CD4-positive, alpha-beta T cell treated with Interleukin-17A for 1 hour (primary cell): ENCODE data around the gene RNF187.
"Not testable (repeated sequence)": the region's sequence is repeated elsewhere in the genome, so short reads cannot be mapped to it uniquely, and the experiment has no call there.

Source experiments
- DNase-seq: peaks from one replicate; pipeline ENCODE4 v3.0.0-alpha.2; 2020

Gene RNF187

DNA sequence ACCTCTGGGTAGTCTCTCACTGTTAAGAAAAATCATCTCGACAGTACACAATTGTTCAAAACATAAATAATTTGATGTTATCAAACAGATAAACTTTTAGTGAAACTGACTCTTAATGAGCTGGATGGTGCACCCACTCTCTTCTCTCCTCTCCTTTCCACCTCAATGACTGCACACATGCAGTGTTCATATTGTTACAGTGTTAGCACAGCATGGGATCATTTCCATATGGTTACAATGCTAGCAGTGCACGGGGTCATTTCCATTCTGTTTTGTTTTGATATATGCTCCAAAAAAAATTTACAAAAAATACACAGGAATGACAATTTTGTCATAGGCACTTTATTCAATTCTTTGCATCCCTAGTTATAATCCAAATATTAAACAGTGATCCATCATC lies 26.4 kb upstream of the RNF187 start:
- no peak for DNase-seq

DNA sequence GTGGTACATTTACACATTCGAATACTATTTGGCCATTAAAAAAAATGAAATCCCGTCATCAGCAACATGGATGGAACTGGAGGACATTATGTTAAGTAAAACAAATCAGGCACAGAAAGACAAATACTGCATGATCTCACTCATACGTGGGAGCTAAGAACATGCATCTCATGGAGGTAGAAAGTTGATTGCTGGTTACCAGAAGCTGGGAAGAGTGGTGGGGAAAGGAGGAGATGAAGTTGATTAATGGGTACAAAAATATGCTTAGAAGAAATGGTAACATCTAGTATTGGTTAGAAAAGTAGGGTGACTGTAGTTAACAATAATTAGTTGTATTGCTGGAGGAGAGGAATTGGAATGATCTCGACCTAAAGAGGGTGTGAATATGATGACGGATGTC lies 24.6 kb upstream of the RNF187 start:
- no peak for DNase-seq

DNA sequence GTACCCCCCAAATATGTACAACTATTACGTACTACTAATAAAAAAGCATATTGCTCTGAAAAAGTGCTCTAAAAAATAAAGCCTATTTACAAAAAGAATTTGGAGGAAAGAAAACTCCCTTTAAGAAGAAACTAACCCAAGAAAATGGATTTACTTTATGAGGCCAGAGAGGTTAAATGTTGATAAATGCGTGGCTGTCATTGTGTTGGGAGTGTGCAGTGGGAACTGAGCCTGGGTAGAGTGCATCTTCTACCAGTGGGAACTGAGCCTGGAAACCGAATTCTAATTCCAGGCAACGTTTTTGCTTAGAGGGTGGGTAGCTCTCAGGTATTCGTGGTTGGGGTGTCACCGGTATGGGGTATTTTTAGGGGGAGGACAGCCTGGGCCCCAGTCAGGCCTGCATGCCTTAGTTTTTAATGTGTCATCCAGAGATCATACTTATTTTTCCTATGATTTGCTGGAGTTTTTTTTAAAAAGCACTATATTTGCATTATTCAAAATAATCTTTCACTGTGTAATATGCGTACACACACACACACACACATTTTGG lies 24.1 kb upstream of the RNF187 start:
- DNase-seq: no peak

DNA sequence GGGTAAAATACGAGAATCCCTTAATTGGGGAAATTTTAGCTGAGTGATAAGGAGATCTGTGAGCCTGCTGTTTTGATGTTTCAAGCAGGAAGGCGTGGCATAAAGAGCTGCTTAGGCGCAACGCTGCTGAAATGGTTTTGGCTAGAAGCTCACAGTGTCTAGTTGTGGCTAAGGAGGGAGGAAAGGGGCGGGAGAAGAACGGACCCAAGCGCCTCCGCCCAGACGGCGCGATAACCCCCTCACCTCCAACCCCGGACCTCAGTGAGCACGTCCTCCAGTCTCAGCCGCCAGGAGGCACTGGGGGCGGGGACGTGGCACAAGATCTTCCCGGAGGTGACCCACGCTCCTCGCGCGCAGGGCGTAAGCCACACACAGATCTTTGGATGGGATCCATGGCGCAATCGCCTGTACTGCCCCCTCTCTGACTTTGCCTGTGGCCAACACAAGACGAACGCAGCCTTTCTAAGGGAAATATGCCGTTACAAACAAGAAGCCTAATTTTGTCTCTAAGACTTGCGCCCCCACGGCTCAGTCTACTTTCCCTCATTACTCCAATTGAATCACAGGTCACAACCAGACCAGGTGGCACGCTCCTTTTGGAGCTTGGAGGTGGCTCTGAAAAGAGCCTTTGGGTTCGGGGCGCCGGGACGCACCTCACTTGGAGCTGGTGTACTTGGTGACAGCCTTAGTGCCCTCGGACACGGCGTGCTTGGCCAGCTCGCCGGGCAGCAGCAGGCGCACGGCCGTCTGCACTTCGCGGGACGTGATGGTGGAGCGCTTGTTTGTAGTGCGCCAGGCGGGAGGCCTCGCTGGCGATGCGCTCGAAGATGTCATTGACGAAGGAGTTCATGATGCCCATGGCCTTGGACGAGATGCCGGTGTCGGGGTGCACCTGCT lies 23.4 kb upstream of the RNF187 start:
- peak; percentile 72 for DNase-seq

DNA sequence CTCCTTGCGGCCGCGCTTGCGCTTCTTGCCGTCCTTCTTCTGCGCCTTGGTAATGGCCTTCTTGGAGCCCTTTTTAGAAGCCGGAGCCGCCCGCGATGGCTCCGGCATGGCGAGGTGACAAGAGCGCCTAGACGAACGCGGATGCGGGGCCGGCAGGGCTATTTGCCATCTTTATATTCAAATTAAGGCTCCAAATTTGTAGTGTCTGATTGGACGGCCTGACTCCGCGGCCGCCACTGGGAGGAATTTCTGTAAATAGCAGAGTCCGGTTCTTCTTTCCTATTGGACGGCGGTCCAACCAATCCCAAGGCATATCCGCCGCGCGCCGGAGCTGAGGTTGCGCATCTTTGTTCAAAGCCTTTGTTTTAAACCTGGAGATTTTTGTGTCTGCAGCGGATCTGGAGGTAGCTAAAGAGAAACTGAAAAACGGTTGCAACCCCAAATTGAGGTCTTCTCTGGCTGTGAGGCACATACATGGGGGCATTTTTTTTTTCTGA lies 22.6 kb upstream of the RNF187 start:
- peak; percentile 94 for DNase-seq

DNA sequence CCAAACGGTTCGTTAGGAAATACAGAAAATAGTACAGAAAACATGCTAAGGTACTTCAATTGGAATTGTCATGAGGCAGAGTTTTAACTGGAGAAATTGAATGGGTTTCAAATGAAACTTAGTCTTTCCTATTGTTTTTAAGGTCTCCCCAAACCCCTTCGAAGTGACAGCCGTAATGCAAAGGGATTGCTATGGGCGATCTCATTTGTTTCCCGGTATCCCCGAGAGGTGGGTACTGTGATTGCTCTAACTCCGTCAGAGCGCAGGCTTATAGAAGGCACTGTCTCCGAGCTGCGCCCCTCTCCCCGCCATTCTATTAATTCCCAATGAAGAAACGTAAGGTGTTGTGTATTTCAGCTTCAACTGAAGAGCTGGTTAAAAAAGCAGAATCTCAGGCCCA lies 22.0 kb upstream of the RNF187 start:
- no peak for DNase-seq

DNA sequence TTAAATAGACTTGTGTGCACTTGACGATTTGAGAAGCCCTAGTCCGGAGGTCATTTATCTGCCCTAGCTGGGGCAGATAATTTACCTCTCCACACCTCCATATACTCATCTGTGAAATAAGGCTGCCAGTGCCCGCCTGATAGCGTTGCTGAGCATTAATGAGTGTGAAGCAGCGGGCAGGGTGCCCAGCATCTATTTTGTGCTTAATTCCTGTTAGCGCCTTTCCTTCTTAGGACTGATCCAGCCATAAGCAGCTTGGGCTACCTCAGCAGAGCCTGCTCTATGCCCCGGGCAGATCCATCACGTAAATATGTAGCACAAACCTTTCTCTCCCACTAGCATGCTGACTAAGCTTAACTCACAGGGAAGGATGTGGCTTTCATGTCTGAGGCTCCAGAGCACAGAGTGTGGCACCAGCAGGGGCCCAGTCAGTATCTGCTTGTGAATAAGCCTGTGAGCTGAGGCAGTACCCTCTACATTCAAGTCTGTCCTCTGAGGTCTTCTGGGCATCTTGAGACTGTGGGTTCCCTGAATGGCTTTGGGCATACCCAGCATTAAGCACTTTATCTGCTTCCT lies 21.5 kb upstream of the RNF187 start:
- peak; percentile 48 for DNase-seq

DNA sequence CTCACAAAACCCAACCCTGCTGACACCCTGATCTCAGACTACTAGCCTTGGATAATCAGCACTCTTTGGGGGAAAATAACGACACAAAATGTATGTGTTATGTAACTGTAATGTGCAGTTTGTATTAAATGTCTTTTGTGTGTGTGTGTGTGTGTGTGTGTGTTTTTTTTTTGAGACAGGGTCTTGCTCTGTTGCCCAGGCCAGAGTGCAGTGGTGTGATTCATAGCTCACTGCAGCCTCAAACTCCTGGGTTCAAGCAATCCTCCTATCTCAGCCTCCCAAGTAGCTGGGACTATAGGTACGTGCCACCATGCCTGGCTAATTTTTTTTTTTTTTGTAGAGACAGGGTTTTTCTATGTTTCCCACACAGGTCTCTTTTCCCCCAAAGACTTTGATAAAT lies 19.0 kb upstream of the RNF187 start:
- not testable (repeated sequence) for DNase-seq

DNA sequence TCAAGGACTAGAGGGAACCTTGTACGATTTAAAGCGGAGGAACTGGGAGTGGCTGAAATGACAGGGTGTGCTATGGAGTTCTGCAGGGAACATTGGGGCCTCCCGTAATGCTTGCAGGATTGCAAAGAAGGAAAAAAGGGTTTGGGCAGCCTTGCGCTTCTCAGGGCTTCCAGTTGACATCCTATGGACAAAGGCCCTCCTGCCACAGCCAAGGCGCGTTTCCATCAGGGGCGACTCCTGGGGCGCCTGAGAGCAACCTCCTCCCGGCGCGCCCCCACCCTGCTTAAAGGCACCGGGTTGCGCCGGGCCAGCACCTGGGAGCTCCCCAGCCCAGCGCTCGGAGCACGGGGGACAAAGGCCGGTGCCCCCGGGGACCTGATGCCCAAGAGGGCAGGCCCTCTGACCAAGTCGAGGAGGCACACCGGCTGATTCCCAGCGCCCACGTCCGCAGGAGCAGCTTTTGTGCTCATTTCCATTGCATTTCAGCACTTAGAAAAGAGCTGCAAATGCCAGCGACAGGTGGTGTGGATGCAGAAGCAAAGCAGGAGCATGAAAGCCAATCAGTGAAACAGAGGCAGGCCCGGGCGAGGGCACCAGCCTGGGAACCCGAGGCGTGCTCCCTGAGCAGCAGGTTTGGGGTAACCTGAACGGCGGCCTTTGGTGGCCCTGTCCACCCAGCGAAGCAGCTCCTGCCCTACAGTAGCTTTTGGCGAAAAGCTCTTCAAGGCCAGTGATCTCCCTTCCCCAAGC lies 17.6 kb upstream of the RNF187 start:
- no peak for DNase-seq

DNA sequence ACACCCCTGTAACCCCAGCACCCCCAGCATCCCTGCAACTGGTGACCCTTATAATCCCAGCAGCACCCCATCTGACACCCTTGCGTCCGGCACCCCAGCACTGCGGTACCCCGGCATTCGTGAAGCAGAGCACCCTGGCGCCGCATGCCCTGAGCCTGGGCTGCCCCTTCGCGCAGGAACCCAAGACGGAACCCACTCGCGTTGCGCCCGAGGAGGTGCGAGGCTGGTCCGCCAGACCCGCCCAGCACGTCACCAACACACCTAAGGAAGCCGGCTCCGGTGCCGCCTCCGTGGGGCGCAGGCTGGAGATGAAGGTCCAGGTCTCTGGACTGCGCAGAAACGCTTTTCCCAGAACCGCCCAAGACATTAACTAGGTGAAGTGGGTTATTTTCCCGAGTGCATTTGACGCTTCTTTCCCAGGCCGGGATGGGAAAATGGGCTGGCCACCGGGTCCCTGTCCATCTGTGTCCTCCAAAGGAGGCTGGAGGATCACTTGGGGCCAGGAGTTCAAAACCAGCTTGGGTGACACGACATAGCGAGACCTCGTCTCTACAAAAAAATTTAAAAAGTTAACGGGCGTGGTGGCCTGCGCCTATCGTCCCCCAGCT lies 15.9 kb upstream of the RNF187 start:
- no peak for DNase-seq

DNA sequence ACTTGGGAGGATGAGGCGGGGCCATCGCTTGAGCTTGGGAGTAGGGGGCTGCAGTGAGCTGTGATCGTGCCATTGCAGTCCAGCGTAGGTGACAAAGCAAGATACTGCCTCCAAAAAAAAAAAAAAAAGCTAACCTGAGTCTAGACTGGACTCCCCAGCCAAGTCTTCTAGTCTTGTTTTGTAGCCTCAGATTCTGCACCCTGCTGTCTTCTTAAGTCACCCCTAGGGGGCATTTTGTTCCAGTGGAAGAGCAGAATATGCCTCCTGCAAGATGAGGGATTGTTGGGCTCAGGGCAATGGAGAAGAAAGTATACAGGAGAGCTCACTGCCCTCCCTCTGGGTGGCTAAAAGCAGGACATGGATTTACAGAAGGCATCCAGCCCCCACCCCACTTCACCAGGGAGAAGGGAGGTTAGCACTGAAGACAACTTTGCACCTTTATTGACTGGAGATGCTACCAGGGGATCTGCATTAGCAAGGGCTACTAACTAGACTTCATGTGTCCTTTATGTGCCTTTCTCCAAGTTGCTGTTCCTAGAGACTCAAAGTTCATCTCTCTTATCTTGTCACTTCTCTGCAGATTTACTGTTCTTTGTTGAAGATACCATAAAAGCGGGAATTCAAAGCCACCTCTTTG lies 15.3 kb upstream of the RNF187 start:
- DNase-seq: peak; percentile 64

DNA sequence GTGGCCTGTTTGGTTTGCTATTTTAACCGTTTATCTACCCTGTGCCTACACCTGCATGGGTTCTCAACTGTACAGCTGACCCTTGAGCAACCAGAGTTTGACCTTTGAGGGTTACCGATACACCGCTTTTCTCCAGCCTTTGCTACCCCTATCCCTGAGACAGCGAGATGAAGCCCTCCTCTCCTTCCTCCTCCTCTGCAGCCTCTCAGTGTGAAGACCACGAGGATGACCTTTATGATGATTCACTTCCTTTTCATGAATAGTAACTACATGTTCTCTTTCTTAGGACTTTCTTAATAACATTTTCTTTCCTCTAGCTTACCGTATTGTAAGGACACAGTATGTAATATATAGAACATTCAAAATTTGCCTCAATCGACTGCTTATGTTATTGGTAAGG lies 14.5 kb upstream of the RNF187 start:
- no peak for DNase-seq

DNA sequence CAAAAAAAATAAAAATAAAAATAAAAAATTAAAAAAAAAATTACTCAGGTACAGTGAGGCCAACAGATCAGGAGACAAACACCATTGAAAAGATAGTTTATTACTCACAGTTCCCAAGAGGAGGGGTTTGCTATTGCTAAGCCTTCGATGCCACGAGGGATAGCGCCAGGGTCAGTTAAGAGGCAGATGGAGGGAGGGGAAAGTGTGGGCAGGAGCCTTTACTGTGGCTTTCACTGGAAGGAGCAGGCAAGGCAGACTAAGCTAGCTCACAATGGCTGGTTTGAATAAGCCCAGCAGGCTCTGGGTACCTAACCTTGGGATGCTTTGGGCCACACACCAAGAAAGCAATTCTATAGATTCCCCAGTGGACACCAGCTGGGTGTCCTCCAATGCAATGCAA lies 12.7 kb upstream of the RNF187 start:
- DNase-seq: no peak

DNA sequence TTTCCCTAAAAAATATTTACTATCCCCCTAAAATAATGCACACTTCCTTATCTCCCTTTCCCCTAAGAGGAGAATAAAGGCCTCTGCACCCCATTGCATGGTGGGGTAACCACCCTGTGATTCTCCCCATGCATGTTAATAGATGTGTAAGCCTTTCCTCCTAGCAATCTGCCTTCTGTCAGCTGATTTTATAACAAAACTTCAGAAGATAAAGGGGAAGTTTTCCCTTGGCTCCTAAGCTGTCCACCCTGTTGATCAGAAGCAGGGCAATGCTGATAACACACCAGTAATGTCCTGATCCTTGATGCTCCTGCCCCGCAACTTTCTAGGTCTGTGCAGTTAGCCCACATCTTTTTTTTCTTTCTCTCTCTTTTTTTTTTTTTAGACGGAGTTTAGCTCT lies 11.4 kb upstream of the RNF187 start:
- DNase-seq: no peak

DNA sequence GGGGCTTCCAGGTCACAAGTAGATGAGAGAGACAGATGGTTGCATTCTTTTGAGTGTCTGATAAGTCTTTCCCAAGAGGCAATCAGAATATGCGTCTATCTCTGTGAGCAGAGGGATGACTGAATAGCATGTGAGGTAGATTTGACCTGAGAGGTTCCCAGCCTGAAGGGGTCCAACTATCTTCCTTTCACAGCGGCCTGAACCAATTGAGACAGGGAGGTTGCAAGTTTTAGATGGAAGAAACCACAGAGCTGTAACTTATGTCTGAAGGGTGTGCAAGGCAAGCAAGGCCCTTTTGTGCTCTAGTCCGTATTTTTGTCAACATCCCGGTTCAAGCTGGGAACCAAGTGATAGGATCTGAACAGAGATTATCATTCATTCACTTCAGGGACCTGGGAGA lies 9.9 kb upstream of the RNF187 start:
- no peak for DNase-seq

DNA sequence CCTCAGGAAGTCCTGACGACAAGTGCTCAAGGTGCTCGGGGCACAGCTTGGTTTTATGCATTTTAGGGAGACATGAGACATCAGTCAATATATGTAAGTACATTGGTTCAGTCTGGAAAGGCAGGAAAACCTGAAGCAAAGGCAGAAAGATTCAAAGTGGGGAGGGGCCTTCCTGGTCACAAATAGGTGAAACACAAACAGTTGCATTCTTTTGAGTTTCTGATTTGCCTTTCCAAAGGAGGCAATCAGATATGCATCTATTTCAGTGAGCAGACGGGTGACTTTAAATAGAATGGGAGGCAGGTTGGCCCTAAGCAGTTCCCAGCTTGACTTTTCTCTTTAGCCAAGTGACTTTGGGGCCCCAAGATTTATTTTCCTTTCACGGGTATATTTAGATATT lies 8.9 kb upstream of the RNF187 start:
- no peak for DNase-seq

DNA sequence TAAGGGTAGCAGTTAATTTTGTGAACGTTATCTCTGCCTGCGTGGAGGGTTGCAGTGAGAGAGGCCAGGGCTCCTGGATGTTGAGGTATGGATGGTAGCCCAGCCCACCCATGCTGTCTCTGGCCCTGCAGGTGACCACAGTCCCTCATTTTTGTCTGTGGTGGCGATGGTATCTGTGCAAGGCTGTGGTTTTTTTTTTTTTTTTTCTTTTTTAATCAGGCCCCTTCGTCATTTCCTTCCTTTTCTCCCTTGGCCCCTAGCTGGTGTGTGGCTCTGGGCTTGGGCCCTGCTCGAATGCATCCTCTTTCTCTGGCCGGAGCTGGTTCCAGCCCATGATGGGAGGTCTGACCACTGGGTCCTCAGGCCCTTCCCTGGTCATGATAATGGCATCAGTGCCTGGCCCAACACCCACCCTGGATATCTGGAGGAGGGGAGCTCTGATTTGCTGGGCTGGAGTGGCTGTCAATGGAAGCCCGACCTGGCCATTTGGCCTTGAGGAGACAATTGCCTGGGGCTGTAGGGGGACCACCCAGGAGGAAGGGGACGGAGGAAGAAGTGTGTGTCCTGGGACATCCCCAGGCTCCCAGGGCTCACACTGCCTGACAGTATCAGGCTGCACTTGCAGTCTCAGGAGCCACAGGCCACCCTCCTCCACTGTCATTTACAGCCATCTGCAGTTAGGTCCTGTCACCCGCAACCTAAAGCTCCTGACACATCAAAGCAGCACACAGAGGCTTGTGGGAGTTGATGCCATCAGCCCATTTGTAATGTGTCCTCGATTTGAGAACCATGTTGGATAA lies 8.1 kb upstream of the RNF187 start:
- peak; percentile 29 for DNase-seq

DNA sequence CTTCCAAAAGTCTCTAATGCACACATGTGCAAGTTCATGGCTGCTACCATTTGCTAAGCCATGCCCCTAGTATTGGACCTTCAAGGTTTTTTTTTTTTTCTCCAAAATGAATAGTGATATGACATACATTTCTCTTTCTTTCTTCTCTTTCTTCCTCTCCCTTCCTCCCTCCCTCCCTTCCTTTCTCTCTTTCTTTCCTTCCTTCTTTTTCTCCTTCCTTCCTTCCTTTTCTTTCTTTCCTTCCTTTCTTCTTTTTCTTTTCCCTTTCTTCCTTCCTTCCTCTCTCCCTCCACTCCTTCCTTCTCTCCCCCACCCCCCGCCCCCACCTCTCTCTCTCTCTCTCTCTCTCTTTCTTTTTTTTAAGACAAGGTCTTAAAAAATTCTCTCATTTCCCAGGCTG lies 3.4 kb upstream of the RNF187 start:
- no peak for DNase-seq

DNA sequence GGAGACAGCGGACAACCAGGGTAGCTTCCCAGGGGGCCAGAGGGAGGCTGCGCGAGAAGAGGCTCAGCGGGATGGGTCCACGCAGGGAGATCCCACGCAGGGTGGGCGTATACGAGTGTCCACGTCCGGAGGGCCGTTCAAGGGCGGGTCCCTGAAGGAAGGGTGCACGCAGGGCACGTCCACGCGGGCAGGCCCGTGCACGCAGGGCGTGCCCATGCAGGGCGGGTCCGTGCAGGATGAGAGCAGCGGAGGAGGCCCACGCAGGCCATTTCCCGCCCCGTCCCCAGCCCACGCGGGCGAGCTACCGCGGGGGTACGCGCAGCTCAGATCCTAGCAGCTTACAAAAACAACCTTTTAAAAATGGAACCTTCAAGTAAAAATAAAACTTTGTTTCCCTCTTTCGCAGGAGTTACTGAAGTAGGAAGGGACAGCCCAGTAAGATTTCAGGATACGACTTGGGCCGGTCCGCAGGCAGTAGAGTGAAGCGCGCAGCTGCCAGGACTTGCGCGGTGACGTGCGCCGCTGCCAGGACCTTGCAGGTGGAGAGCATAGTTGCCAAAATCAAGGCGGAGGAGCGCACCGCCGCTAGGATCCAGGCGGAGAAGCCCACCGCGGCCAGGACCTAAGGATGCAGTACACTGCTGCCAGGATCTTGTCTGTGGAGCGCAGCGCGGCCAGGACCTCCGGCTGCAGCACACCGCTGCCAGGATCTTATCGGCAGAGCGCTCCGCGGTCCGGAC lies 416 bp upstream of the RNF187 start:
- peak; percentile 84 for DNase-seq

DNA sequence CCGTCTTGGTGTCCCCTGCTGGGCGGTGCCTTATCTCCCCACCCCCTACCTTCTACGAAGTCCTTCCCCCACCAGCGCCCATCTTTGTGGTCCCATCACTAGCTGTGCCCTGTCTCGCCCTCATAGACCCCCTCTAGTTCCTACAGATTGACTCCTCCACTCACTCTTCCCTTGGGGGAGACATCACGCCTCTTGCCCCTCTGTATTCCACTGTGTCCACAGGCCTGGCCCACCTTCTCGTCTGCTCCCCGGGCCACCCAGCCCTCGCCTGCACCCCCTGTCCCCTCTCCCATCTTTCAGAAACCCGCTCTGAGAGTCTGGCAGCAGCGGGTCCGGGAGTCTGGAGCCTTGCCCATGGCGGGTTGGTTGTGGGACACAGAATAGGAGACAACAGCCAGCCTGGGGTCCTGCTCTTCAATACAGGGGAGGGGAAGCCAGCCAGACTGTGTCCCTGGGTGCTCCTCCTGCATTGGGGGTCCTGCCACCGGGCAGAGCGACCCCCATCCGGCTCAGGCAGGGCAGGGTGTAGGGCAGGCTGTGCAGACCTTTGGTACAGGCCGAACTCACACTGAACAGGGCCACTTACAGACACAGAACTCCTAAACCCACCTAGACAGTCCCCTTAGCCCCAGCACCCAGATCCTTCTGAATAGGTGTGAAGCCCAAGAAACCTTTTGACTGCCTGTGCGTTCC lies 1.1 kb downstream of the RNF187 start:
- no peak for DNase-seq
